Endothelial cell of umbilical vein (primary cell): ENCODE measurements around the gene DOLK. TPM values are rescaled to one million over a fixed set of nuclear protein-coding genes. Genes with fewer than 3 reads are reported as not detected.

Experiments used
- BruUV-seq: library from RNA; stranded (reverse); fragments of 400-500 nt; replicated peaks from 2 replicates; lab custom pipeline; 2021; lab: Mats Ljungman, UMichigan
- CTCF ChIA-PET: fragments of 300-600, 350-600 bp; sonication (Branson Sonifier 250); formaldehyde crosslinking; loops from one replicate; lab custom pipeline; 2021; ENCODE audit warnings: antibody characterized with exemption, inconsistent platforms; lab: Charles Lee
- POLR2A ChIA-PET: fragments of 300-600, 350-600 bp; sonication (Branson Sonifier 250); formaldehyde crosslinking; loops from one replicate; lab custom pipeline; 2021; ENCODE audit warnings: antibody characterized with exemption, inconsistent platforms; lab: Charles Lee
- DNase-seq: peaks from one replicate; pipeline ENCODE4 v3.0.0-alpha.2; 2011; ENCODE audit warnings: low read depth, low spot score
- FAIRE-seq: peaks from 2 replicates; lab custom pipeline; 2011; peaks lifted over from hg19 to GRCh38; lab: Jason Lieb, UNC
- H2AFZ ChIP-seq: 2 replicates; pipeline ENCODE4 v1.6.0; 2012; ENCODE audit warnings: low read depth, low read length, control low read depth, inconsistent platforms
- H3K27ac ChIP-seq: 2 replicates; pipeline ENCODE4 v1.5.1; 2011; ENCODE audit warnings: low read depth, mild to moderate bottlenecking, control low read depth, low read length, moderate library complexity; ENCODE audit not compliant: insufficient read depth
- H3K27me3 ChIP-seq, 2 experiments: 2 replicates each; pipeline versions ENCODE4 v1.6.0 to v1.6.1; 2011; ENCODE audit warnings: low read length in 2 of 2, mixed read lengths in 1 of 2; ENCODE audit not compliant: control insufficient read depth in 2 of 2, insufficient read depth in 2 of 2
- H3K36me3 ChIP-seq, 2 experiments: 2 replicates in 1 of 2; 3 replicates in 1 of 2; pipeline ENCODE4 v1.5.1; 2011; ENCODE audit warnings: low read length in 2 of 2, mild to moderate bottlenecking in 1 of 2, moderate library complexity in 1 of 2; ENCODE audit not compliant: control insufficient read depth in 2 of 2, insufficient read depth in 2 of 2; ENCODE audit errors: extremely low read depth in 1 of 2
- H3K4me1 ChIP-seq: 3 replicates; pipeline ENCODE4 v1.5.1; 2011; ENCODE audit warnings: mild to moderate bottlenecking, low read length; ENCODE audit not compliant: control insufficient read depth, insufficient read depth; ENCODE audit errors: extremely low read depth
- H3K4me2 ChIP-seq: 2 replicates; pipeline ENCODE4 v1.6.1; 2011; ENCODE audit warnings: low read length, control low read depth, mixed read lengths; ENCODE audit not compliant: insufficient read depth
- H3K4me3 ChIP-seq, 3 experiments: fragments of 200-600 bp in 1 of 3; sonication (generic), shearing (Covaris generic) in 1 of 3; replicated peaks in 1 of 3; 2 replicates each; pipeline ENCODE4 v1.5.1; 2011 to 2016; ENCODE audit warnings: control low read depth in 3 of 3, low read length in 3 of 3, mild to moderate bottlenecking in 2 of 3, inconsistent platforms in 1 of 3, low read depth in 1 of 3, moderate library complexity in 1 of 3; ENCODE audit not compliant: insufficient read depth in 1 of 3
- H3K79me2 ChIP-seq: 2 replicates; pipeline ENCODE4 v1.6.0; 2012; ENCODE audit warnings: low read length, inconsistent platforms; ENCODE audit not compliant: control insufficient read depth, insufficient read depth
- H3K9ac ChIP-seq: replicated peaks from 2 replicates; pipeline ENCODE3; 2011; ENCODE audit warnings: low read length, control low read depth; ENCODE audit not compliant: insufficient read depth; ENCODE audit errors: extremely low read depth
- H3K9me1 ChIP-seq: replicated peaks from 3 replicates; pipeline ENCODE4 v1.6.0; 2011; ENCODE audit warnings: mild to moderate bottlenecking, low read length; ENCODE audit not compliant: control insufficient read depth, insufficient read depth; ENCODE audit errors: extremely low read depth
- H3K9me3 ChIP-seq: replicated peaks from 2 replicates; pipeline ENCODE4 v1.5.1; 2012; ENCODE audit warnings: low read length, inconsistent platforms; ENCODE audit not compliant: control insufficient read depth, insufficient read depth
- H4K20me1 ChIP-seq: replicated peaks from 2 replicates; pipeline ENCODE3; 2011; ENCODE audit warnings: mild to moderate bottlenecking, low read length; ENCODE audit not compliant: control insufficient read depth, insufficient read depth; ENCODE audit errors: extremely low read depth
- EZH2 ChIP-seq: IDR thresholded peaks from 2 replicates; pipeline ENCODE4 v1.6.1; 2012; ENCODE audit warnings: borderline replicate concordance, low read depth, mild to moderate bottlenecking, moderate library complexity, low read length, inconsistent platforms; ENCODE audit not compliant: severe bottlenecking
- FOS ChIP-seq: IDR thresholded peaks from 2 replicates; pipeline ENCODE4 v1.6.1; 2011; ENCODE audit warnings: mild to moderate bottlenecking, low read length, moderate library complexity, borderline replicate concordance; ENCODE audit not compliant: insufficient read depth
- GATA2 ChIP-seq: IDR thresholded peaks from 2 replicates; pipeline ENCODE4 v1.7.0; 2011; ENCODE audit warnings: low read depth, mild to moderate bottlenecking, moderate library complexity, mixed read lengths, low read length; ENCODE audit not compliant: insufficient read length, insufficient read depth
- JUN ChIP-seq: IDR thresholded peaks from 2 replicates; pipeline ENCODE4 v1.6.1; 2011; ENCODE audit warnings: borderline replicate concordance, low read depth; ENCODE audit not compliant: insufficient read length, insufficient read depth
- MYC ChIP-seq: IDR thresholded peaks from one replicate; pipeline ENCODE4 v1.6.1; 2011; ENCODE audit warnings: mild to moderate bottlenecking, low read depth, low read length
- POLR2A ChIP-seq: IDR thresholded peaks from 2 replicates; pipeline ENCODE4 v1.6.1; 2012; ENCODE audit warnings: low read depth, mild to moderate bottlenecking, control low read depth, low read length
- POLR2AphosphoS5 ChIP-seq: IDR thresholded peaks from 2 replicates; pipeline ENCODE4 v1.6.1; 2012; ENCODE audit warnings: low read depth, mild to moderate bottlenecking, control low read depth, low read length, moderate library complexity; ENCODE audit not compliant: insufficient read depth
- dilution Hi-C: fragments of 300-500 bp; cut with MboI; formaldehyde crosslinking; loops from one replicate; pipeline ENCODE4 v1.15.0; 2019; ENCODE audit warnings: low sequenced_read_pairs; ENCODE audit not compliant: extremely low pct_ligation_motif_present
- intact Hi-C: fragments of 100-400 bp; cut with micrococcal nuclease; formaldehyde crosslinking; loops from one replicate; pipeline ENCODE4 v1.10.0; 2022
- polyA plus RNA-seq, 4 experiments: library from polyadenylated mRNA; depleted of rRNA in 3 of 4; stranded (reverse) in 3 of 4; unstranded in 1 of 4; fragments of >200 nt; gene quantifications; 2 replicates each; pipeline versions ENCODE4 v1.2.1 to v1.2.3, GENCODE V29; 2011 to 2012; ENCODE audit warnings: missing spikeins in 1 of 4
- total RNA-seq: library from RNA; stranded (reverse); gene quantifications from 2 replicates; pipeline ENCODE4 v1.2.3, GENCODE V29; 2021
- TF ChIP-seq, protein P1 (sequence below), 2 donors: IDR thresholded peaks; 1 replicate in 1 of 2; 2 replicates in 1 of 2; pipeline ENCODE4 v1.5.1; 2011; ENCODE audit warnings: low read length in 2 of 2, mild to moderate bottlenecking in 2 of 2, moderate library complexity in 2 of 2, control low read depth in 1 of 2, inconsistent platforms in 1 of 2, low read depth in 1 of 2; ENCODE audit not compliant: insufficient read depth in 1 of 2; ENCODE audit errors: extremely low read depth in 1 of 2
- TF ChIP-seq, protein P2 (sequence below): IDR thresholded peaks from 2 replicates; pipeline ENCODE4 v1.6.1; 2011; ENCODE audit not compliant: insufficient read depth, insufficient read length

DOLK gene
- total and polyA plus RNA-seq, 2 donors (not counting 3 experiments of a cell fraction or from before 2014, with no cell fraction given) = 22.3 to 59.8 TPM

DNA sequence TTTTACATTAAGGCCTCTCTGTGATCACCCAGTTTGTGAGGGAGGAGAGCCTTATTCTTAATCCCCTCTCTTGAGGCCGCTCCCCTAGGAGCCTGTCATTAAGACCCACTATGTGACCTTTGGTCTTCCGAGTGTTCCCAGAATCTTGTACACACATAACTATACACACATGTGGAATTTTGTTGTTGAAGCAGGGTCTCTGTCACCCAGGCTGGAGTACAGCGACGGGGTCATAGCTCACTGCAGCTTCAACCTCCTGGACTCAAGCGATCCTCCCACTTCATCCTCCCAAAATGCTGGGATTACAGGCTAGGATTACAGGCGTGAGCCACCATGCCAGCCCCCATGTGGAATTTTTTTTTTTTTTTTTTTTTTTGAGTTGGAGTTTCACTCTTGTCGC is 41.4 kb downstream of the DOLK start:
- H3K9me3 ChIP-seq = no peaks in the 10 kb centered on the region
- intact Hi-C loops = no loop called here
- TF ChIP-seq JUN = no peak
- TF ChIP-seq MYC = no peak
- TF ChIP-seq, protein P1, sequence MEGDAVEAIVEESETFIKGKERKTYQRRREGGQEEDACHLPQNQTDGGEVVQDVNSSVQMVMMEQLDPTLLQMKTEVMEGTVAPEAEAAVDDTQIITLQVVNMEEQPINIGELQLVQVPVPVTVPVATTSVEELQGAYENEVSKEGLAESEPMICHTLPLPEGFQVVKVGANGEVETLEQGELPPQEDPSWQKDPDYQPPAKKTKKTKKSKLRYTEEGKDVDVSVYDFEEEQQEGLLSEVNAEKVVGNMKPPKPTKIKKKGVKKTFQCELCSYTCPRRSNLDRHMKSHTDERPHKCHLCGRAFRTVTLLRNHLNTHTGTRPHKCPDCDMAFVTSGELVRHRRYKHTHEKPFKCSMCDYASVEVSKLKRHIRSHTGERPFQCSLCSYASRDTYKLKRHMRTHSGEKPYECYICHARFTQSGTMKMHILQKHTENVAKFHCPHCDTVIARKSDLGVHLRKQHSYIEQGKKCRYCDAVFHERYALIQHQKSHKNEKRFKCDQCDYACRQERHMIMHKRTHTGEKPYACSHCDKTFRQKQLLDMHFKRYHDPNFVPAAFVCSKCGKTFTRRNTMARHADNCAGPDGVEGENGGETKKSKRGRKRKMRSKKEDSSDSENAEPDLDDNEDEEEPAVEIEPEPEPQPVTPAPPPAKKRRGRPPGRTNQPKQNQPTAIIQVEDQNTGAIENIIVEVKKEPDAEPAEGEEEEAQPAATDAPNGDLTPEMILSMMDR (IDR thresholded peaks at IDR 0.05; ENCODE audit: extremely low read depth in 1 of 2, insufficient read depth in 1 of 2, low read depth in 1 of 2, low read length in 2 of 2) = no peak
- TF ChIP-seq POLR2AphosphoS5 = no peak
- no peak for TF ChIP-seq FOS
- no peak for TF ChIP-seq POLR2A
- TF ChIP-seq, protein P2, sequence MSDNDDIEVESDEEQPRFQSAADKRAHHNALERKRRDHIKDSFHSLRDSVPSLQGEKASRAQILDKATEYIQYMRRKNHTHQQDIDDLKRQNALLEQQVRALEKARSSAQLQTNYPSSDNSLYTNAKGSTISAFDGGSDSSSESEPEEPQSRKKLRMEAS = no peak
- no peak for TF ChIP-seq EZH2
- no peak for TF ChIP-seq GATA2
- H3K79me2 ChIP-seq = peaks cover 85% of the 10 kb centered on the region
- BruUV-seq = no TSS peak
- H2AFZ ChIP-seq = no peak overlapping the region
- no peaks in the 10 kb centered on the region for H3K27me3 ChIP-seq
- peaks cover 14% of the 10 kb centered on the region for H3K4me1 ChIP-seq
- dilution Hi-C loops = no loop called here
- H3K4me3 ChIP-seq = no peak overlapping the region
- FAIRE-seq = no peak
- H3K4me2 ChIP-seq = no peak overlapping the region
- no peak overlapping the region for H3K27ac ChIP-seq
- no peak overlapping the region for H3K9ac ChIP-seq
- no peak for DNase-seq
- H3K9me1 ChIP-seq = no peaks in the 10 kb centered on the region
- ChIA-PET POLR2A (no interaction called here), CTCF (interaction anchor here (1.0 to 1.2 kb wide), 2 partner anchors 16 to 18 kb away, joined by 3 to 5 read pairs; no protein-coding TSS in a partner anchor)
- H4K20me1 ChIP-seq = no peaks in the 10 kb centered on the region
- peaks cover 17 to 47% of the 10 kb centered on the region in 2 experiments for H3K36me3 ChIP-seq
